ENCODE data around the gene CARD8.
A peak's percentile ranks its signal among the peaks of the same experiment; 100 is the strongest.

CARD8 gene

DNA sequence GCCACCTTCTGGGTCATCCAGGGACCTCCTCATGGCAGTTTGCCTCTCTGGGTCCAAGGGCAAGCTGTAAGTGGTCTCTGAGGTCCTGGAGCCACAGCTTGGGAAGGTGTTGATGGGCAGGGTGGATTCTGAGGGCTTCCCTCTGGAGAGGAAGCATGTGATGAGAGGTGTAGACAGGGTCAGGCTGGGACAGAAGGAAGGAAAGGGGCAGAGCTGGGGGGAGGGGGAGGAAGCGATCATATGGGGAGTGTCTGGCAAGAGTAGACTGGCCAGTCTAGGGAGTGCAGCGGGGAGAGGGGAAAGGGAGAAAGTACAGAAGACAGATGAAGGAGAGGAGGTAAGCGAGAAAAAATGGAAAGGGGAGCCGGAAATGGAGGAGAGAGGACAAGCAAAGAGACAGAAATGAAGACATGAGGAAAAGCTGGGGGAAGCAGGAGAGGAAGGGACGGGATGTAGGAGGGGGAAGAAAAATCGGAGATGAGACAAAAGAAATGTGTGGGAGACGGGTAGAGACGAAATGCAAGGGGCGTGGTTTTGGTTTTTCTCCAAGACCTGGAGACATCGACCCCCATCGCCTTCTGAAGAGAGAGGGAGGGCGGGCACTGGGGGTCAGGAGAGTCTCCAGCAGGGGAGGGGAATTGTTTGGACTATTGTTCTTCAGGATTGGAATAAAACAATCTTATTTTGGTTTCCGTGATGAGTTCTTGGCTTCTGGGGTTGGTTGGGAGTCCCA is 58.6 kb downstream of the CARD8 start:
- H3K9me3 ChIP-seq, result no peaks in the 10 kb centered on the region
- no peak for TF ChIP-seq Cebpa-rat (IDR thresholded peaks at IDR 0.05)
- H4K20me1 ChIP-seq, result no peaks in the 10 kb centered on the region
- peak overlapping the region; percentile 51; the same call in 1 of the 2 replicates for H3K27ac ChIP-seq
- peaks cover 37% of the 10 kb centered on the region for H3K36me3 ChIP-seq
- H3K4me2 ChIP-seq, result peak overlapping the region; percentile 42
- peak overlapping the region; percentile 58 for H3K9ac ChIP-seq
- H3K4me1 ChIP-seq, result peaks cover 21% of the 10 kb centered on the region
- H3K4me3 ChIP-seq, result no peak overlapping the region
- H3K27me3 ChIP-seq, result no peaks in the 10 kb centered on the region

DNA sequence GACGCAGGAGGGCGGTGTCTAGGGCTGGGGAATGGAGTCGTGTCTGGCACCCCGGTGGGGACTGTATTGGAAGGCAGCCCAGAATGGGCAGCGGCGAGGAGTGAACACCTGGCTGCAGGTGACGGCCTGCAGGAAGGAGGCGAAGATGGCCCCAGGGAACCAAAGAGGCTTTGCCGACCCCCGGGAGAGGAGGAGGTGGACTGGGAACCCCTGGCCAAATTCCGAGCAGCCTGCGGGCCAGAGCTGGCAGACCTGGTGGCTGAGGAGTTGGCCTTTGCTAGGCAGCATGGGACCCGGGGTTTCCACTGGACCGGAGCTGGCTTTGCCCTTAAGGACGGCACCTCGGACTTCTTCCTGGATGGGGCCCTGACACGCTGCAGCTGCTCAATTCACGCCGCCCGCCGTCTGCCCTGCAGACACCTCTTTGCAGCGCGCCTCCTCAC is 59.4 kb downstream of the CARD8 start:
- Histone ChIP-seq H3K4me1 (peaks cover 21% of the 10 kb centered on the region), H4K20me1 (no peaks in the 10 kb centered on the region), H3K4me3 (no peak overlapping the region), H3K27ac (0 out of 2 replicates have a peak overlapping the region, but pooled peaks have one; percentile 51), H3K4me2 (peak overlapping the region; percentile 42; the same call in 1 of the 2 replicates), H3K9me3 (no peaks in the 10 kb centered on the region), H3K27me3 (no peaks in the 10 kb centered on the region), H3K9ac (peak overlapping the region; percentile 58; the same call in 1 of the 2 replicates), H3K36me3 (peaks cover 44% of the 10 kb centered on the region)
- TF ChIP-seq Cebpa-rat (IDR thresholded peaks at IDR 0.05), result no peak

DNA sequence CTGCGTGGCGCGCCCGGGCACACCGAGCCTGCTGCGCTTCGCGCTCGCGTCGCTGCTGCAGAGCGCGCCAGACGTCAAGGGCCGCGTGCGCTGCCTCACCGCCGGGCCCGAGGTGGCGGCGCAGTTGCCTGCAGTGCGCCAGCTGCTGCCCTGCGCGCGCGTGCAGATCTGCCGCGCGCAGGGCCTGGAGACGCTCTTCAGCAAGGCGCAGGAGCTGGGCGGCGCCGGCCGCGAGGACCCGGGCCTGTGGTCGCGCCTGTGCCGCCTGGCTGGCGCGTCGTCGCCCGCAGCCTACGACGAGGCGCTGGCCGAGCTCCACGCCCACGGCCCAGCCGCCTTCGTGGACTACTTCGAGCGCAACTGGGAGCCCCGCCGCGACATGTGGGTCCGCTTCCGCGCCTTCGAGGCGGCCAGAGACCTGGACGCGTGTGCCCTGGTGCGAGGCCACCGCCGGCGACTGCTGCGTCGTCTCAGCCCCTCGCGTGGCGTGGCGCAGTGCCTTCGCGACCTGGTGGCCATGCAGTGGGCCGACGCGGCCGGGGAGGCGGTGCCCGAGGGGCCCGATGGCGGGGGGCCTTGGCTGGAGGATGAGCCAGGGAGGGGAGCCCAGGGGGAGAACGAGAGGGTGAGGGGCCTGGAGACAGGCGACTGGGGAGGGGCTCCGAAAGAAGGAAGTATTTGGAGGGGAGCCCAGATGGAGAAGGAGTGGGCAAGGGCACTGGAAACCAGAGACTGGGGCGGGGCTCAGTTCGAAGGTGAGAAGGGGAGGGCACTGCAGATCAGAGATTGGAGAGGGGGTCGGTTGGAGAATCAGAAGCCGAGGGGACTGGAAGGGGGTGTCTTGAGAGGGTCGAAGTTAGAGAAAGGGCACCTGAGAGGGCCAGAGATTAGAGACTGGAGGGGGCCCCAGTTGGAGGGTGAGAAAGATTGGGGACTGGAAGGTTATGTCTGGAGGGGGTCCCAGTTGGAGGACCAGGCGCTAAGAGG is 60.6 kb downstream of the CARD8 start:
- no peak overlapping the region for H3K4me2 ChIP-seq
- no peak for TF ChIP-seq Cebpa-rat (IDR thresholded peaks at IDR 0.05)

DNA sequence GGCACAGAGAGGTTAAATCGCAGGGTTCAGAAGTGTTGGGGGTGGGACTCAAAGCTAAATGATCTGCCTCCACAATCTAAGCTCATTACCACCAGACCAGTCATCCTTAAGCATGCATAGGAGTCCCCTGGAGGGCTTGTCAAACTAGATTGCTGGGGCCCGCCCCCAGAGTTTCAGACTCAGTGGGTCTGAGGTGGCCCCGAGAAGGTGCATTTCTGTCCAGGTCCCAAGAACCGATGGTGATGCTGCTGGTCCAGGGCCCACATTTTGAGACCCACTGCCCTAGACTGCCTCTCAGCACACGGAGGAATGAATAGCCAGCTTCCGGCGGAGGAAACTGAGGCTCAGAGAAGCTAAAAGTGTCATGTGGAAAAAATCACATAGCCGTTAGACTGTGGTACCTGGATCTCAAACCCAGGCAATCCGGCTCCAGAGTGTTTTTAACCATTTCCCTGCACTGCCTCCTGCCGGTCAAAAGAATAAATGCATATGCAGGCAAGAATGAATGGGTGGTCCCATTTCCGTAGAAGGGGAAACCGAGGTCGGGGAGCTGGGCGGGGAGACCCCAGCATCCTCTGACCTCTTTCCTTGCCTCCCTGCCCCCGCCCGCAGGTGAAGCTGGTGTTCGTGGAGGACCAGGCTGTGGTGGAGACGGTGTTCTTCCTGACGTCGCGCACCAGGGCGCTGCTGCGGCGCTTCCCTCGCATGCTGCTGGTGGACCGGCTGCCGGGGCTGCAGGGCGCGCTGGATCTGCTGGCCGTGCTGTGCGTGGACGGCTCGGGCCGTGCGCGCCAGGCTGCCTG is 61.5 kb downstream of the CARD8 start:
- H3K27me3 ChIP-seq, result no peaks in the 10 kb centered on the region
- peaks cover under 1% of the 10 kb centered on the region for H3K9me3 ChIP-seq
- H4K20me1 ChIP-seq, result no peaks in the 10 kb centered on the region
- H3K4me1 ChIP-seq, result peaks cover 21% of the 10 kb centered on the region
- H3K9ac ChIP-seq, result no peak overlapping the region
- peaks cover 62% of the 10 kb centered on the region for H3K36me3 ChIP-seq
- no peak overlapping the region for H3K4me2 ChIP-seq
- peak overlapping the region; percentile 49 for H3K27ac ChIP-seq
- no peak for TF ChIP-seq Cebpa-rat (IDR thresholded peaks at IDR 0.05)
- H3K4me3 ChIP-seq, result no peak overlapping the region

More for the DNA sequence above, 60.6 kb downstream of the CARD8 start:
- Histone ChIP-seq H3K4me3 (no peak overlapping the region), H3K27me3 (no peaks in the 10 kb centered on the region), H3K9ac (no peak overlapping the region), H3K27ac (no peak overlapping the region), H3K4me1 (peaks cover 21% of the 10 kb centered on the region), H4K20me1 (no peaks in the 10 kb centered on the region), H3K36me3 (peaks cover 54% of the 10 kb centered on the region), H3K9me3 (no peaks in the 10 kb centered on the region)

DNA sequence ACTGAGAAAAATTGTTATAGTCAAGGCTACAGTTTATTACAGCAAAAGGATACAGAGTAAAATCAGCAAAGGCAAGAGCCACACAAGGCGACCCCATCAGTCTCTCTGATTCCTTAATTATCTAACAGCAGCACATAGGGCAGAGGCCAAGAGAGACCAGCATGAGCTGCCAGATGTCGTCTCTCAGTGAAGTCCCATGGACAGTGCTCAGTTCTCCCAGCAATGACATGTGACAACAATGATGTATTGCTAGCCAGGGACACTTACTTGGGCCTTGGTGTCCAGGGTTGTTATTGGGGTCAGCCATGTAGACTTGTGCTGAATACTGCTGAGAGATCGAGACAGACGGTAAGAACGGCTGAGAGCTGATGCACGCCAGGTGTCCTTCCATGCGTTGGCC is 63.0 kb downstream of the CARD8 start:
- H3K4me2 ChIP-seq, result no peak overlapping the region
- H3K27ac ChIP-seq, result no peak overlapping the region
- H3K36me3 ChIP-seq, result peaks cover 66% of the 10 kb centered on the region
- H3K9ac ChIP-seq, result no peak overlapping the region
- H4K20me1 ChIP-seq, result no peaks in the 10 kb centered on the region
- H3K9me3 ChIP-seq, result peaks cover 6% of the 10 kb centered on the region
- peaks cover 35% of the 10 kb centered on the region for H3K4me1 ChIP-seq
- H3K27me3 ChIP-seq, result no peaks in the 10 kb centered on the region
- no peak overlapping the region for H3K4me3 ChIP-seq
- no peak for TF ChIP-seq Cebpa-rat (IDR thresholded peaks at IDR 0.05)

DNA sequence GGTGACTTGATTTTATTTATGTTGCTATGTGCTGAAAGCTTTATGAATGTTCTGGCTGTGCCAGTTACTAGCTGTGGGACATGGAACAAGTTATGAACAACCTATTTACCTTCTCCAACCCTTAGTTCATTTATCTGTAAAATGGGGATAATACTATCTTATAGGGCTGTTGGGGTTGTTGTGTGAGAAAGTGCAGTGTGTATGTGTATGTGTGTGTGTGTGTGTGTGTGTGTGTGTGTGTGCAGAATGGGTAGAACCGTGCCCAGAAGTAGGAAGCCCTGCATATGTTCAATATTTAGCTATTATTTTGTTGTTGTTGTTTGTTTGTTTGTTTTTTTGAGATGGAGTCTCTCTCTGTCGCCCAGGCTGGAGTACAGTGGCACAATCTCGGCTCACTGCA is 64.8 kb downstream of the CARD8 start:
- H3K9me3 ChIP-seq, result peaks cover 6% of the 10 kb centered on the region
- H3K36me3 ChIP-seq, result peaks cover 56% of the 10 kb centered on the region
- H3K4me3 ChIP-seq, result no peak overlapping the region
- no peaks in the 10 kb centered on the region for H4K20me1 ChIP-seq
- H3K27ac ChIP-seq, result 0 out of 2 replicates have a peak overlapping the region, but pooled peaks have one; percentile 30
- no peak for TF ChIP-seq Cebpa-rat (IDR thresholded peaks at IDR 0.05)
- H3K27me3 ChIP-seq, result no peaks in the 10 kb centered on the region
- no peak overlapping the region for H3K9ac ChIP-seq
- H3K4me2 ChIP-seq, result no peak overlapping the region
- peaks cover 35% of the 10 kb centered on the region for H3K4me1 ChIP-seq

DNA sequence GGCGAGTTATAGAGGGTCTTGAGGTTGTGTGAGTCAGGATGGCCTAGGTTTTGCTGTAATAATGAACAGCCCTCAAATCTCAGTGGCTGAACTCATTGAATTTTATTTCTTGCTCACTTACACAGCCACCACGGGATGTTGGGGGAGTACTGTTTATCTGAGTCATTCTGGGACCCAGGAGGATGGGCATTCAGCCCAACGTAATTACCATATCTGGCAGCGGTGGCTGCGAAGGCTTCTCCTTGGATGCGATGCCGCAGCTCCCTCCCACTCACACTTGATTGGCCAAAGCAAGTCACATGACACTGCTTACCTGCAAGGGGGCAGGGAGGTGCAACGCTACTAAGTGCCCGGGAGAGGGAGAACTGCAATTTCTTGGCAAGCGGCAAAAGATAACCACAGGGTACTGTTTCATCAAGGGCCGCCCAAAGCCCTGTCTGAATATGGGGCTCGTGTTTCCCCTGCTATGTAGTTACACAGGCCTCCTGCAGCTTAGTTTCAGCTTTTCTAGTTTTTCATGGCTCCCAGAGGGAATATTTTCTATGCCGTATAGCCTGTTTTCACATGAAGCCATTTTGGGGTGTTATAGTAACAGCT is 65.3 kb downstream of the CARD8 start:
- Histone ChIP-seq H3K4me2 (no peak overlapping the region), H3K9ac (no peak overlapping the region), H3K27me3 (no peaks in the 10 kb centered on the region), H3K36me3 (peaks cover 53% of the 10 kb centered on the region), H4K20me1 (no peaks in the 10 kb centered on the region), H3K4me1 (peaks cover 40% of the 10 kb centered on the region), H3K4me3 (no peak overlapping the region), H3K9me3 (peaks cover 6% of the 10 kb centered on the region), H3K27ac (0 out of 2 replicates have a peak overlapping the region, but pooled peaks have one; percentile 30)
- TF ChIP-seq Cebpa-rat (IDR thresholded peaks at IDR 0.05), result no peak

DNA sequence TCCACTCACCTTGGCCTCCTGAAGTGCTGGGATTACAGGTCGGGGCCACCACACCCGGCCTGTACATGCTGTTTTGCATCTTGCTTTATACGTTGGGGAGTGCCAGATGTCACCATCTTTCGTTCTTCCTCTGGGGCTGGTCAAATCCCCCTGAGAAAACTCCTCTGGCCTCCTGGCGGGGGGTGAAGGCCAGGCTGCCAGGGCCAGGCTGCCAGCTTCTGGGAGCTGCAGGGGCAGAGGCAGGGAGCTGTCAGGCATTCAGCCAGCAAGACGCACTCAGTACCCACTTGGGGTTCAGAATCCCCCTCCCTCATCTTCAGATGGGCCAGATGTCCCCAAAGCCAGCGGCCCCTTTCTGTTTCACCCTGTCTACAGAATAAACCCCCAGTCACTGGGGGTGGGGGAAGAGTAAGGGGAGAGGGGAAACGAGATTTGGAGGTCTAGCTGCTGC is 69.1 kb downstream of the CARD8 start:
- peak overlapping the region; percentile 76 for H3K9ac ChIP-seq

More for the DNA sequence above, 69.1 kb downstream of the CARD8 start:
- Histone ChIP-seq H3K4me3 (peak overlapping the region; percentile 48), H3K27ac (peak overlapping the region; percentile 85), H3K9me3 (peaks cover 24% of the 10 kb centered on the region), H3K27me3 (no peaks in the 10 kb centered on the region), H3K4me1 (peaks cover 57% of the 10 kb centered on the region), H3K4me2 (peak overlapping the region; percentile 87), H4K20me1 (no peaks in the 10 kb centered on the region), H3K36me3 (peaks cover 60% of the 10 kb centered on the region)
- no peak for TF ChIP-seq Cebpa-rat (IDR thresholded peaks at IDR 0.05)

All from BLaER1 (cell line).